Measurements from ENCODE around the gene VENTX.

VENTX gene

GRCh38 chr10:133283931-133284330, 46.3 kb downstream of the VENTX start:
- DNase-seq (ENCODE audit: low read depth in 2 of 2): no peak

GRCh38 chr10:133285217-133285616, 47.6 kb downstream of the VENTX start:
- DNase-seq (ENCODE audit: low read depth in 2 of 2): no peak

- DNase-seq (ENCODE audit: low read depth in 2 of 2): no peak
These were observed 48.7 kb downstream of the VENTX start for GRCh38 chr10:133286366-133286765.

- no peak for DNase-seq (ENCODE audit: low read depth in 2 of 2)
These were observed 50.3 kb downstream of the VENTX start for GRCh38 chr10:133287832-133288500.

GRCh38 chr10:133289761-133290160, 52.1 kb downstream of the VENTX start:
- DNase-seq (ENCODE audit: low read depth in 2 of 2): no peak
